Measurements from ENCODE around the gene CSNK1E.

The CSNK1E gene

DNA sequence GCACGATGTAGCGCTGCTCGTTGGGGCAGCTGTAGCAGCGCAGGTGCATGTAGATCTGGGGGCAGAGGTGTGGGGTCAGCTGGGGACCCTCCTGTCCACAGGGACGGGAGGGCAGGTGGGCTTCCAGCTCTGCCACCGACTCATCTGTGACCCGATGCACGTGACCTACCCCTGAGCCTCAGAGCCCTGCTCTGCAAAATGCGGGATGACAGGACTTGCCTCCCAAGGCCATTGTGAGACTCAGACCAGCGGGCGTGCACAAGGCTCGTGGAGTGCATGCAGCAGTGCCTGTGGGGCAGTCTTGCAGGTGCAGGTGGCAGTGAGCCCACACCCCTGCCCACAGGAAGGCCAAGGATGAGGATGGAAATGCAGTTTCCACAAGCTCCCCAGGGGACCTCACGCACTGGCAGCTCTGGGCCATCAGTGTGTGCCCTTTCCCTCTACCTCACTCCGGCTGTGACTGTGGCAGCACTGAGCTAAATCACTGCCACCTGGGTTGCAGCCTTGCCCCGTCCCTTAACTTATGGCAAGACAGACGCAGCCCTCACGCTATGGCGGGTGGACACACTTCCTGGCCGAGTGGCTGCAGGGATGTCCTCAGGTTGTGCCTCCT, 71.1 kb downstream of the CSNK1E start:
- TF ChIP-seq, protein P1, sequence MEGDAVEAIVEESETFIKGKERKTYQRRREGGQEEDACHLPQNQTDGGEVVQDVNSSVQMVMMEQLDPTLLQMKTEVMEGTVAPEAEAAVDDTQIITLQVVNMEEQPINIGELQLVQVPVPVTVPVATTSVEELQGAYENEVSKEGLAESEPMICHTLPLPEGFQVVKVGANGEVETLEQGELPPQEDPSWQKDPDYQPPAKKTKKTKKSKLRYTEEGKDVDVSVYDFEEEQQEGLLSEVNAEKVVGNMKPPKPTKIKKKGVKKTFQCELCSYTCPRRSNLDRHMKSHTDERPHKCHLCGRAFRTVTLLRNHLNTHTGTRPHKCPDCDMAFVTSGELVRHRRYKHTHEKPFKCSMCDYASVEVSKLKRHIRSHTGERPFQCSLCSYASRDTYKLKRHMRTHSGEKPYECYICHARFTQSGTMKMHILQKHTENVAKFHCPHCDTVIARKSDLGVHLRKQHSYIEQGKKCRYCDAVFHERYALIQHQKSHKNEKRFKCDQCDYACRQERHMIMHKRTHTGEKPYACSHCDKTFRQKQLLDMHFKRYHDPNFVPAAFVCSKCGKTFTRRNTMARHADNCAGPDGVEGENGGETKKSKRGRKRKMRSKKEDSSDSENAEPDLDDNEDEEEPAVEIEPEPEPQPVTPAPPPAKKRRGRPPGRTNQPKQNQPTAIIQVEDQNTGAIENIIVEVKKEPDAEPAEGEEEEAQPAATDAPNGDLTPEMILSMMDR (IDR thresholded peaks at IDR 0.05) = no peak

DNA sequence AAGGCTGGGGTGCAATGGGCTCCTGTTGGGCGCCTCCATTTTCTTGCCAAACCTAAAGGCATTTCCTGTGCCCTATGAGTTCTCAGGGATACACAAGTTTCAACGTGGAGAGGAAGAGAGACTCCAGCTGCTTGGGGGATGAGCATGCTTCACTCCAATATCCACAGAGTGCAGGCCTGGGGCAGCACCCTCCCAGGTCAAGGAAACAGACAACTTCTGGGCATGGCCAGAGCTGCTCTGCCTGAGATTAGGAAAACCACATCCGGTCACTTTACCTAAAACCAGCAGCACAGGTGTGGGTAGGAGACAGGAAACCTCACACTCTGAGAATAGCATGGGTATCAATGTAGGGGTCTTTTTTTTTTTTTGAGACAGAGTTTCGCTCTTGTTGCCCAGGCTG, 73.1 kb downstream of the CSNK1E start:
- TF ChIP-seq, protein P1 (IDR thresholded peaks at IDR 0.05) = no peak

DNA sequence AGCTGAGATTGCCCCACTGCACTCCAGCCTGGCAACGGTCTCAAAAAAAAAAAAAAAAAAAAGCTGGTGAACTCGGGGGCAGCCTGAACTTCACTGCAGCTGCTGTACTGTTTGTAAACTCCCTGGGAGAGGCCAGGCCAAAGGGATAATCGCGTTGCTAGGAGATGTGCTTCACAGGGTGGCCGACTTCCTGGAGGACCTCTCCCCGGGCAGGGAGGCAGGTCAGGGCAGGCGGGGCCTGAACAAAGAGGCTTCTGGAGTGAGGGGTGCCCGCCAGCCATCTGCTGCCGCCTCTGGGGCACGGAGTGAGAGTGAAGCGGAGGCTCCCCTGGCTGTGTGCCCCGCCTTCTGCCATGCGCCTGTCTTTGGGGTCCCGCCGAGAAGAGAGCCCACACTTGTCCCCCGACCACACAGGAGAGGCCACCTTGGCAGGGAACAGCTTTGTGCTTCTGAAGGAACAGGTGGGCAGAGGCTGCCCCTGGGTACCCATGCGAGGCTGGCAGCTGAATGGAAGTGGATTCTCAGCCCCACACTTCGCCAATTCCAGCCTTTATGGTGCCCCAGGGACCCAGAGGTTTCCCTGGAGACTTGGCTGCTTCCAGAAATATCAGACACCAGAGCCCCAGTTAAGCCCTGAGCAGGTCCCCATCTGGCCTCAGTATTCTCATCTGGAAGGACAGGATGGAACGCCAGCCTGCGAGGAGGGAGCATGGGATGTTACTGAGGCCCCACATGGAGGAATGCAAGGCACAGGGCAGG, 74.0 kb downstream of the CSNK1E start:
- TF ChIP-seq, protein P1 (IDR thresholded peaks at IDR 0.05) = no peak

DNA sequence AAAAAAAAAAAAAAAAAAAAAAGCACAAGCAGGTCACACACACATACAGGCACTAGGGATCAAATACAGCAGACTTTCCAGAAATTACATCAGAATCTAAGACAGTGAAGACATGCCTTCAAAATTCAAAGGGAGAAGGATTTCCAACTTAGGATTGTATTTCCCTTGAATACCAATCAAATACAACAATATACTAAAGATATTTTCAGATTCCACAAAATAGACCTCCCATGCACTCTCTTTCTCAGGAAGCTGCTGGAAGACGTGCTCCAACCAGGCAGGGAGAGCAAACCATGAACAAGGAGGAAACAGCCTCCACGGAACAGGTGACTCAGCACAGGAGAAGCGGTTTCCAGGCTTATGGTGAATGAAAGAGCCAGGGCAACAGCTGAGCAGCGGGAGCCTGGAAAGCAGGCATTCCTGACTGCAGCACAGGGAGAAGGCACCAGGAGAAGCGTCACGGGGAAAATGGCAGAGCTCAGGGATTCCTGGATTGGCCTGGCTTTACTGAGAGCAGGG, 76.4 kb downstream of the CSNK1E start:
- TF ChIP-seq, protein P1 (IDR thresholded peaks at IDR 0.05) = no peak
